Transverse colon (tissue), 3 donors: Measurements from ENCODE around the gene KPTN.

Source experiments
- CTCF ChIP-seq, 5 experiments: fragments of 200-600 bp in 3 of 5; fragments of 450-650 bp in 2 of 5; sonication (generic) in 3 of 5; IDR thresholded peaks; 1 replicate in 2 of 5; 2 replicates in 3 of 5; pipeline ENCODE4 v1.5.1; 2016 to 2017; ENCODE audit warnings: antibody characterized with exemption in 5 of 5, inconsistent platforms in 3 of 5, mild to moderate bottlenecking in 2 of 5, moderate library complexity in 1 of 5
- POLR2A ChIP-seq: fragments of 450-650 bp; IDR thresholded peaks from one replicate; pipeline ENCODE4 v1.6.1; 2016; ENCODE audit warnings: antibody characterized with exemption, mild to moderate bottlenecking, moderate library complexity

GRCh38 chr19:47464675-47465419 lies 19.2 kb downstream of the KPTN start:
- TF ChIP-seq CTCF (IDR thresholded peaks at IDR 0.05), result no peak
- TF ChIP-seq POLR2A, result no peak
